Measurements from ENCODE around the gene ENG.
A peak's percentile ranks its signal among the peaks of the same experiment; 100 is the strongest.
"Not testable (repeated sequence)": the region's sequence is repeated elsewhere in the genome, so short reads cannot be mapped to it uniquely, and the experiment has no call there.

The ENG gene

DNA sequence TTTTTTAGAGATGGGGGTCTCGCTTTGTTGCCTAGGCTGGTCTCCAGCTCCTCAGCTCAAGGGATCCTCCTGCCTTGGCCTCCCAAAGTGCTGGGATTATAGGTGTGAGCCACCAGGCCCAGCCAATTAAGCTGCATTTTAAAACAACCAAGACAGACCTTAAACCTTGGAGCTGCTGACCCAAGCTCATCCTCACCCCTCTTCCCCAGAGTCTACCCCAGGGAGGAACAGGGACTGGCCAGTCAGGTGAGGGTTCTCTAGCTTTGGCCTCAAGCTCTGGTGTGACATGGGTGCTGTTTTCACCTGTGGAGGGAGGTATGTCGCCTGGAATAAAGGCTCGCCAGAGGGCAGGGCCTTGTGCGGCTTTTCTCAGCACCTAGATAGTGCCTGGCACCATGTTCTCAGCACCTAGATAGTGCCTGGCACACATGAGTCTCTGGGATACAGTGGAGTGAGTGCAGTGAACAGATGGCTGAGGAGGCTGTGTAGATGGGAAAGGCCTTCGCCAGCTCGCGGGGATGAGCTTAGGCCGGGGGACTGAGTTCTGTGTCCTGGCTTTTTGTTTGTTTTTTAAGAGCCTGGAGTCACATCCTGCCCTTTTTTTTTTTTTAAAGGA lies 61.3 kb downstream of the ENG start:
- DNase-seq (ENCODE audit: low read depth in 2 of 2): no peak

DNA sequence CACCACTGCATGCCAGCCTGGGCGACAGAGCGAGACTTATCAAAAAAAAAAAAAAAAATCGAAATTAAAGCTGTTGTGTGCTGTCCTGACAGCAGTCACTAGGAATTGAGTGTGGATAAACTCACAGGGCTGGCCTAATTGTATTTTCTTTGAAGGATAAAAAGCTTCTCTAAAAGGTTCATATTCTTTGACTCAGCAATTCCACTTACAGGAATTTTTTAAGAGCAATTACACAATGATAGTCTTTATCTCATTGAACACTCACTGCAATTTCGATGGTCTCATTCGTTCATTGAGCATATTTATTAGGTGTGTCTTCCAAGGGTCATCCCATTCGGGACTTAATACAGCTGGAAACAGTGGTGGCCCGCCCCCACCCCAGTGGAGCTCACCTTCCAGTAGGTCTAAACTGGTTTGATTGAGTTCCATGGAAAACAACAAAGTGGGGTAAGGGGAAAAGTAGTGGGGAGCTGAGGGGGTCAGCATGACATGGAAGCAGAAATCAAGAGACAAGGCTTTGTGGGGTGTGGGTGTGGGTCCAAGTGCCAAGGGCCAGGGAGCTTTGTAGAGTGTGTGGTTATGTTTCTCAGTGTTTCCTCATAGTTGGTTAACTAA lies 61.9 kb downstream of the ENG start:
- DNase-seq (ENCODE audit: low read depth in 2 of 2): no peak

DNA sequence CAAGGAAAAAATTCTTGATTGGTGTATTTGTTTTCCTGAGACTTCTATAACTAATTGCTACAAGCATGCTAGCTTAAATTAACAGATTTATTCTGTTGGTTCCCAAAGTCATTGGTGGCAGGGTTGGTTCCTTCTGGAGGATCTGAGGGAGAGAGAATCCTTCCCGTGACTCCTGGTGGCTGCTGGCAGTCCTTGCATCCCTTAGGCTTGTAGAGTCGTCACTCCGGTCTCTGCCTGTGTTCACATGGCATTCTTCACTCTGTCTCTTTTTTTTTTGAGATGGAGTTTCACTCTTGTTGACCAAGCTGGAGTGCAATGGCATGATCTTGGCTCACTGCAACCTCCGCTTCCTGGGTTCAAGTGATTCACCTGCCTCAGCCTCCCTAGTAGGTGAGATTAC lies 63.4 kb downstream of the ENG start:
- no peak for DNase-seq (ENCODE audit: low read depth in 2 of 2)

DNA sequence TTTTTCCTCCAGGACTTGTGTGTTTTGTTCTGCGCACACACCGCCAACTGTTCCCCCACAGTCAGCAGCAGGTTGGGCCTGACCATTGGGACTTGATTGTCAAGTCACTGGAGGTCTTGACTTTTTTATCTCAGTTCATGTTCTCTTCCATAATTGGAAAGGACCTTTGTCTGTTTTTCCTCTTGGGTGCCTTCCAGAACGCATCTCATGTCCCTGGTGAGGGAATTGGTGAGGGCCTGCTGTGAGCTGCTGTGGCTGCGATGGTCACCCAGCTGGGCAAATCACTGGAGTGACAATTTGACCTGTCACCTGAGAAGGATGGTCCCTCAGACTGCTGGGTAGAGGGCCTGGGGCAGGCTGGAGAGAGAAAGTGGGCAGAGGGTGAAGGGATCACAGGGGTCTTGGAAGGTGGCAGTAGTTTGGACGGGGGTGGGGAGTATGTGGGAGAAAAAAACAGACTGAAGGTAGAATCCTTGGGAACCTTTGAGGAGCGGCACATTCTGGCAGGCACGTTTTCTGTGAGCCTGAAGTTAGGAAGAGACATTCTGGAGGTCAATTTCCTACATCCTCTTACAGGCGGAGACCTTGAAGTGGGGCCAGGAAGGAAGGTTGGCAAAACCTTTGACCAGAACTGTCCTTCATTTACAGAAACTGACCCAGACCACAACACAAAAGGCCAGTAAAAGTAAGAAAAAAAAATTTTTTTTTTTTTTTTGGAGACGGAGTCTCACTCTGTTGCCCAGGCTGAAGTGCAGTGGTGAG lies 64.2 kb downstream of the ENG start:
- no peak for DNase-seq (ENCODE audit: low read depth in 2 of 2)

DNA sequence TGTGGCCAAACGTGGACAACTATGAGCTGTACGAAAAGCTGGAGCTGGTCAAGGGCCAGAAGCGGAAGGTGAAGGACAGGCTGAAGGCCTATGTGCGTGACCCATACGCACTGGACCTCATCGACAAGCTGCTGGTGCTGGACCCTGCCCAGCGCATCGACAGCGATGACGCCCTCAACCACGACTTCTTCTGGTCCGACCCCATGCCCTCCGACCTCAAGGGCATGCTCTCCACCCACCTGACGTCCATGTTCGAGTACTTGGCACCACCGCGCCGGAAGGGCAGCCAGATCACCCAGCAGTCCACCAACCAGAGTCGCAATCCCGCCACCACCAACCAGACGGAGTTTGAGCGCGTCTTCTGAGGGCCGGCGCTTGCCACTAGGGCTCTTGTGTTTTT lies 65.3 kb downstream of the ENG start:
- DNase-seq (ENCODE audit: low read depth in 2 of 2): no peak

DNA sequence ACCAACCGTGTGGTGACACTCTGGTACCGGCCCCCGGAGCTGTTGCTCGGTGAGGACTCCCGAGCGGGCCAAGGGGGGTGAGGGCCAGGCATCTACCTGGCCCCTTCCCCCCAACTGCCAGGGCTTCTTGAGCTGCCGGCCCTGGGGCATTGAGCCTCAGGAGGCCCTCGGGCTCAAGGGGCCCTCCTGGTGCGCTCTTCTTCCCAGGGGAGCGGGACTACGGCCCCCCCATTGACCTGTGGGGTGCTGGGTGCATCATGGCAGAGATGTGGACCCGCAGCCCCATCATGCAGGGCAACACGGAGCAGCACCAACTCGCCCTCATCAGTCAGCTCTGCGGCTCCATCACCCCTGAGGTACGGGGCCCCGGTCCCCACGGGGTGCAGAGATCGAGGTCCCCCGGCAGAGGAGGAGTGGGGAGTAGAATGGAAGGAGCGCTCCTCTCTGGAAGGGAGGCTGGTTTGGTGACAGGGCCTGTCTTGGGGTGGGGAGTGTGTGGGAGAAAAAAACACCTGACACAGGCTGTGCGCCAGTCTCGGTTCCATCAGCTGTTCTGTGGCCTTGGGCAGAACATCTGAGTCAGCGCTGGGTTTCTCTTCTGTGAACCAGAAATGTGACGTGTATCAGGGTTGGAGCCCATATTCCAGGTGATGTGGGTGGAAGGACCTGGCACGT lies 66.0 kb downstream of the ENG start:
- DNase-seq (ENCODE audit: low read depth in 2 of 2): peak; percentile 50 to 68

DNA sequence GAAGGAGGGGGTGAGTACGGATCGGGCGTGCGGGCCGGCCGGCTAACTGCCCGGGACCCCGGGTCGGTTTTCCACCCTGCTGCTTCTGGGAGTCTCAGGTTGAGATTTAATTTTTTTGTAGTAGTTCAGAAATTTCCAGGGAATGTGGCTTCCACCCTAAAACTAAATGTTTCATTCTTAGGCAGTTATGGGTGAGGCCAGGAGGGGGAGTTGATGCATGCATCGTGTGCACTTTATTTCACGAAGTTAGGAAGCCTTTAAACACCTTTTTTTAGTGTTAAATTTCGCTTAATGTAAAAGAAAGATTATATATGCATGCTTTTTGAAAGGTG lies 67.7 kb downstream of the ENG start:
- no peak for DNase-seq (ENCODE audit: low read depth in 2 of 2)

DNA sequence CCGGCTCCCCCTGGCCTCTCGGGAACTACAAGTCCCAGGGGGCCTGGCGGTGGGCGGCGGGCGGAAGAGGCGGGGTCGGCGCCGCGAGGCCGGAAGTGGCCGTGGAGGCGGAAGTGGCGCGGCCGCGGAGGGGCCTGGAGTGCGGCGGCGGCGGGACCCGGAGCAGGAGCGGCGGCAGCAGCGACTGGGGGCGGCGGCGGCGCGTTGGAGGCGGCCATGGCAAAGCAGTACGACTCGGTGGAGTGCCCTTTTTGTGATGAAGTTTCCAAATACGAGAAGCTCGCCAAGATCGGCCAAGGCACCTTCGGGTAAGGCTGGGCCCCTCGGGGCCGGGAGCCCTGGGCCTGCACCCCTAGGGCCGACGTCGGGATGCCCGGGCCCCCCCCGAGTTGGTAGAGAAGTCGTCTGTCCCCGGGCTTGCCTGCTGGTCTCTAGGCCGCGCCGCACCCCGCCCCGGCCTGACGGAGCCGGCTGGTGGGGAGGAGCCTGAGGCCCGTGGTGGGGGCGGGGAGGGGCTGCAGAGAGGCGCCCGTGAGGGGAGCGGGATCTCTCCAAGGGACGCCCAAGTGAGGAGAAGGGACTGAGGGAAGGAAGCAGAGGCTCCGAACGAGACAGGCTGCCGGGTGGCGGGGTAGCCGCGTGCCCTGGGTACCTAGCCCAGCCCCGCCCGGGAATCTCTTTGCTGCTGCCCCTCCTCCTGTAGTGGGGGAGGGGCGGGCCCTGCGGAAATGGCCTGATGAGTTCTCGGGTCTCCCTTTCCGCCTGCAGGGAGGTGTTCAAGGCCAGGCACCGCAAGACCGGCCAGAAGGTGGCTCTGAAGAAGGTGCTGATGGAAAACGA lies 68.3 kb downstream of the ENG start, which contains the start of gene CDK9:
TSS of gene CDK9 (plus strand) at position 102 of the 840 bp plus-strand sequence. CDS start at position 217, 115 bp downstream.
- DNase-seq (ENCODE audit: low read depth in 2 of 2): peak; percentile 85 to 92

DNA sequence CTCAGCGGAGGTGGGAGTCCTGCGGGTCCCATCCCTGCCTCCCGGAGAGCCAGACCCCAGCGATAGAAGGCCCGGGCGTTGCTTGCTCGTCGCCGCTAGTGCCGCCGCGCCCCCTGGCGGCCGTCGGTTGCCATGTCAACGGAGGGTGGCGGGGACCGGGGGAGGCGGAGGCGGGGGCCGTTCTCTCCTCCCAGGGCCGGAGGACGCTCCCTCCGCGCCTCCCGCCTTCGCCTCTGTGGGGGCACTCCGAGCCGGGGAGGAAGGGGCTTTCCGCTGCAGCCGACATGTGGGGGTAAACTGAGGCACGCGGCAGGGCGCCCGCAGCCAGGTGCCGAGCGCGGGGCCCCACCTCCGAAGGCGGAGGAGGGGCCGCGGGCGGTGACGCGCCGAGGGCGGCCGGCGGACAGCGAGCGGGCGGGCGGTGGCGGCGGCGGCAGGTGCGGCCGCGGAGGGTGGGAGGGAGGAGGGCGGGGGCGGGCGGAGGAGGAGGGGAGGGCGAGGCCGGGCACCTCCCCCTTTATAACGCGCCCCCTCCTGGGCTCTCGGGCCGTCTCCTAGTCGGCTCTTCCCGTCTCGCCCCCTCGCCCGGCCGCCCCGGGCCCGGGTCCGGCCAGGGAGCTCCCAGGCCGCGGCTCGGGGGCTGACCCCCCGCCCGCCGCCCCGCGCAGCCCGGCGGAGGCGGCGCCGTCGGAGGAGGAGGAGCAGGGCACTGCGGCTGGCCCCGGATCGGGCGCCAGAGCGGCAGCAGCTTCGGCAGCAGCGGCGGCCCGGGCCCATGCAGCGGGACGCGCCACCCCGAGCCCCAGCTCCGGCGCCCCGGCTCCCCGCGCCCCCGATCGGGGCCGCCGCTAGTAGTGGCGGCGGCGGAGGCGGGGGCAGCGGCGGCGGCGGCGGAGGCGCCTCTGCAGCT lies 69.2 kb downstream of the ENG start:
- peak; percentile 80 to 81 for DNase-seq (ENCODE audit: low read depth in 2 of 2)

DNA sequence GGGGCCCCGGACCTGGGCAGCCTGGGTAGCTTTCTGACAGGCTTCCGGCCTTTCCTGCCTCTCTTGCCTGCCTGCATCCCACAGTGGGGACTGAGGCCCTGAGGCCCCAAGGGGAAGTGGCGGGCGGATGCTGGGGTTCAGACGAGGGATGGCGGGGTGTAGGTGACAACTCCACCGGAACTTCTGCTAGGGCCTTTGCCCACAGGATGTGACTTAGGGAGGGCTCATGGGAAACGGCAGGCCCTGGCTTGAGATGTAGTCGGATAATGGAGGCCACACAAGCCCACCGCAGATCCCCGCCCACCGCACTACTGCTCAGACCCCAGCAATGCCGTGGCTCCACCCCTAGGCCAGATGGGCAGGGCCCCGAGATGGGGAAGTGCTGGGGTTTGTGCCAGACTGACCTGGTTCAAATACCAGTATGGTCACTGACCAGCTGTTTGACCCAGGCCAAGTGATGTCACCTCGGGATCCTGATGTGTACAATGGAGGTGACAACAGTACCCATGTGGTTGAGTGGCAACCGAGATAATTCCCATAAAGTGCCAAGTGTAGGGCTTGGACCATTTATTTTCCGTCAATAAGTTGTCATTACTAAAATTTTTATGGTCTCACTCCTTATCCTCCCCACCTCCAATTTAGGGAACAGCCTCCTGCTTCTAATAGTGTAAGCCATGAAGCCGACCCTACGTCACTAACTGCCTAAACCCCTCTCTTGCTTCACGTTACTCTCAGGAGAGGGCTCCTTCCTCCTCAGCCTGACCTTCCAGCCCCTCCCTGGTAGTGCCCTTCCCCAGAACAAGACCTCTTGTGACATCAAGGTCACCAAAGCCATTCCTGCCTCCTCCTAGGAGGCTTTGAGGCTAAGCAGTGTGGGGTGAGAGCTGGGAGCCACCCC lies 71.1 kb downstream of the ENG start:
- peak in 1 of 2 donors; percentile 49 for DNase-seq (ENCODE audit: low read depth in 2 of 2)

DNA sequence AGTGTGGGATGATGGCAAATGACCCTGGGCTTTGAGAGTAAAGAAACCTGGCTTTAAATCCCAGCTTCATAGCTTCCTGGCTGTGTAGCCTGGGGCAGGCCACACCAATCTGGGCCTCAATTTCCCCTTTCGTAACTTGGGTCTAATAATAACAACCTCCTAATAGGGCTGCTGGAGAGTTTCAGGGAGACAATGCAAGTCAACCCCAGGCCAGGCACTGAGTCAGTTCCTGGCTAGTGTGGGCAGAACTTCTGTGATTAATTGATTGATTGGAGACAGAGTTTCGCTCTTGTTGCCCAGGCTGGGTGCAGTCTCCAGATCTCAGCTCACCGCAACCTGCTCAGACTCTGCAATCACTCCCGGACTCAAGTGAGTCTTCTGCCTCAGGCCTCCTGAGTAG lies 72.7 kb downstream of the ENG start:
- DNase-seq (ENCODE audit: low read depth in 2 of 2): no peak

DNA sequence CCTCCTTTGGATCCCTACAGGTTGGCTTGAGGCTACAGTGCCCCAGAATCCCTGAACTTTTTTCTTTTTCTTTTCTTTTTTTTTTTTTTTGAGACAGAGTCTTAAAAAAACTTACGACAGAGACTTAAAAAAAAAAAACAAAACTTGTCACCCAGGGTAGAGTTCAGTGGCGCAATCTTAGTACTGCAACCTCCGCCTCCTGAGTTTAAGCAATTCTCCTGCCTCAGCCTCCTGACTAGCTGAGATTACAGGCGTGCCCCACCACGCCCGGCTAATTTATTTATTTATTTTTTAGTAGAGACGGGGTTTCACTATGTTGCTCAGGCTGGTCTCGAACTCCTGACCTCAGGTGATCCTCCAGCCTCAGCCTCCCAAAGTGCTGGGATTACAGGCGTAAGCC lies 73.5 kb downstream of the ENG start:
- not testable (repeated sequence) for DNase-seq (ENCODE audit: low read depth in 2 of 2)

DNA sequence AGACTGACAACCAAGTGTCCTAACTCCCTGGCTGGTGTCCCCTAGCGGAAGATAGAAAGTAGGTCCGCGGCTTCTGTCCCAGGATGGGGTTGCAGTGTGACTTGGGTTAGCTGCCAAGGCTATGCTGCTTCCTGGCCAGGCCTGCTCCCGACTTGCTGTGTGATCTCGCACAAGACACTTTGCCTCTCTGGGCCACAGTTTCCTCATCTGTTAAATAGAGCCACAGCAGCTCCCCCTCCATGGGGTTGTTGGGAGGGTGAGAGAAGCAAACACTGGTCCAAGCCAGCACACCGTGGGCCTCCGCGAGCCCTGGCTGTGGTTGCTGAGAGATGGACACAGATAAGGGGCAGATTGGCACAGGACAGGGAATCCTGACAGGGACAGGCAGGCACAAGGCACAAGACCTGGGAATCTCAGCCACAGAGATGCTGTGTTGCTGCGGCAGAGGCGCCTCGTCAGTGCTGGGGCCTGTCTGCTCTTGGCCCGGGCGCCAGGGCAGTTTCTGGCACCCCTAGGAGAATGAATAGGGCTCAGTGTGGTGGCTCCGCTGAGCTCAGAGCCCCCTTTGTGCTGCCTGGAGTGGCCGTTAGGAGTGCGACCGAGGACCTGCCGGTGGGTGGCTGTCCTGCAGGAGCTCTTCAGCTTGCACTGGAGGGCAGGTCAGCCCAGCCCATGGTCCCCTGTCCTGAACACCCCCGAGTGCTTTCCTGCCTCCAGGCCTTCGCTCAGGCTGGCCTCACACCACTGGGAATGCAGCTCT lies 74.2 kb downstream of the ENG start:
- DNase-seq (ENCODE audit: low read depth in 2 of 2): no peak

DNA sequence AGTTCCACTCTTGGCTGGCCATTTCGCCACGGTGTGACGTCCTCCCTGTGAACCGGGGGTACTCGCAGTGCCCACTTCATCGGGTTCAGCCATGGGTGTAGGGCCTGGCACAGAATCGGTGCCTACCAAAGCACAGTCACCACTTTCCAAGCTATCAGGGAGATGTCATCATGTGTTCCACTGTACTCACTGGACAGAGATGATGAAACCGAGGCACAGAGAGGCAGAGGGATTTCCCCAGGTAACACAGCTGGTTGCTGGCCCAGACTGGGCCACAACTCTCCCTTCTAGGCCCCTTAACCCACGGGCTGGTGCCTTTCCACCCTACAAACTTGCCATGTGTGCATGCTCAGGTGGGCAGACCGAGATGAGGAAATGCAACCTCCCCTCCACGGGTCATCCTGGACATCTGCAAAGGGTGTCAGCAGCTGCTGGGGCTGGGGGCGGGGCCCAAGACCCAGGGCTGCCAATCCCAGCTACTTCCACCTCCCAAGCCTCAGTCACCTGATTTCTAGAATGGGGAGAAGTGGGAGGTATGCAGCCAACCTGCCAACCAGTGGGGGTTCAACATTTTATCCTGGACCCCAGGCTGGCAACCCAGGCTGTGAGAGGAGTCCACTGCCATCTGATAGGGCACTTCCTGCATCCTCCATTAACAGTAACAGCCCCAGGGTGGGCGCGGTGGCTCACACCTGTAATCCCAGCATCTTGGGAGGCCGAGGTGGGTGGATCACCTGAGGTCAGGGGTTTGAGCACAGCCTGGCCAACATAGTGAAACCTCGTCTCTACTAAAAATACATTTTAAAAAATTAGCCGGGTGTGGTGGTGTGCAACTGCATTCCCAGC lies 75.1 kb downstream of the ENG start:
- DNase-seq (ENCODE audit: low read depth in 2 of 2): peak in 1 of 2 donors; percentile 45

DNA sequence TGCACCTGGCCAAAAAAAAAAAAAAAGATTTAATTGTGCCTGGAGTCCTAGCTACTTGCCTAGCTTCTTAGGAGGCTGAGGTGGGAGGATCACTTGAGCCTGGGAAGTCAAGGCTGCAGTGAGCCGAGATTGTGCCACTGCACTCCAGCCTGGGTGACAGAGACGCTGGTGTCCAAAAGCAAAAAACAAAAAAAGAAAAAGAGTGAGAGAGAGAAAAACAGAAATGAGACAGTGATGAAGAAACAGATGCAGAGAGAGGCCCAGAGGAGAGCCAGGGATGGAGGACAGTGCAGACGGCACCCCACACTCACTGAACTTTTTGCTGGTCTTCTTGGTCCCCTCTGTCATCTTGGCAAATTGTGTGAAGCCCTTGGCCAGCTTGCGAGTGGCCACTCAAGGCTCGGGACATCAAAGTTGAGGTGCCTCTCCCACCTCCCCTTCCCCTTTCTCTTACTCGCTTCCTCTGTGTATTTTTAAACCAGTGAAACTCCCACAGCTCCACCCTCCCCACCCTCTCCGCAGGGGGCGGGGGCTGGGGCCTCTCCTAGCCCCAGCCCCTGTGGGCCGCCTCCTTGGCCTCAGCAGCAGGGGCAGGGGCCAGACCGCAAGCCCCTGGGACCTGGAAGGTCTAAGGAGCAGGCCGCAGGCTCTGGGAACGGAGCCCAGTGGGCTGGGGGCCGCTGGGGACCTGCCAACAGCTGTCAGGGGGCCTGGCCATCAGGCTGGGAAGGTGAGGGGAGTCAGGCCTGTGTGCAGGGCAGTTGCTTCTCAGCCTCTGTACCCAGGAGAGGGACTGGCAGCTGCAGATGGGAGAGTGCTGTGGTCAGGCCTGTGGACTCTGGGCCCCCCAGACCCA lies 76.0 kb downstream of the ENG start, which contains the start of gene SH2D3C:
TSS of gene SH2D3C (minus strand) at position 387 of the 856 bp plus-strand sequence. CDS start at position 348, 39 bp downstream.
- no peak for DNase-seq (ENCODE audit: low read depth in 2 of 2)

DNA sequence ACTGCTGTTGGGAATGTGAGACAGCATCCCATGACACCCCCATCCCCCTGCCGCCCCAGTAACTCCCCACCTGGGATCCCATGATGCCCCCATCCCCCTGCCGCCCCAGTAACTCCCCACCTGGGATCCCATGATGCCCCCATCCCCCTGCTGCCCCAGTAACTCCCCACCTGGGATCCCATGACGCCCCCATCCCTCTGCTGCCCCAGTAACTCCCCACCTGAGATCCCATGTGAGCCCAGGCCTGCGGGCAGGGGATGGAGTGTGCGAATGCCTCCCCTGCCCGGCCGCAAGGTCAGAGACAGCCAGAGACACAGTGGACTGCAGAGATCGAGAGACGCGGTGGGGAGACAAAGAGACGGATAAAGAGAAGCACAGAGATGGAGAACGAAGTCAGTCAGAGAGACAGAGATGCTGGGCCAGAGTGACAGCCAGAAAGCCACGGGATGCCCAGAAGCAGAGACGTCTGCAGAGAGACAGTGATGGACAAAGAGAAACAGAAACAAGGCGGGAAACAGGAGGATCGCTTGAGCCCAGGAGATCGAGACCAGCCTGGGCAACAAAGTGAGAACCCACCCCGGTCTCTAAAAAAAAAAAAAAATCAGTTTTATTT lies 77.0 kb downstream of the ENG start:
- DNase-seq (ENCODE audit: low read depth in 2 of 2): no peak

Measured in activated CD4-positive, alpha-beta T cell treated with anti-CD3 and anti-CD28 coated beads for 24 hours (primary cell).